Right hindlimb (tissue), 1 donor: ENCODE measurements around the gene GMCL2.

Experiments used
- DNase-seq: peaks from one replicate; pipeline ENCODE4 v3.0.0-alpha.2; 2018

Gene GMCL2

DNA sequence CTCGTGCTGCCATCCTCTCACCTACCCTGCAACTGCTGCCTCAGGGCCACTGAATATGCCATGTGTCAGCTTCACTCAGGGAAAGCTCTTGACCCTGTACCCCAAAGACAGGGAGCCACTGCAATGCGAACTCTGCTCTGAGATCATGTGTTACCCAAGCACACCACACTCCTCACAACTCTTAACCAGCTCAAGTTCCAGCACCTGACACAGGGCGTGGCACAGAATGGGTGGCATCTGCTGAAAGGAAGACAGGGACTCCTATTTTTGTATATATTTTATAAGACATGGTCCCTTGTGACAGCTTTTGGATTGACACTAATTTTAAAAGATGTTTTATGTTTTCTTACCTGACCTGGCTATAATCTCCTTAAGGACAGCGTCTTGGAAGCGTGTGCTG lies 34.7 kb upstream of the GMCL2 start:
- no peak for DNase-seq

DNA sequence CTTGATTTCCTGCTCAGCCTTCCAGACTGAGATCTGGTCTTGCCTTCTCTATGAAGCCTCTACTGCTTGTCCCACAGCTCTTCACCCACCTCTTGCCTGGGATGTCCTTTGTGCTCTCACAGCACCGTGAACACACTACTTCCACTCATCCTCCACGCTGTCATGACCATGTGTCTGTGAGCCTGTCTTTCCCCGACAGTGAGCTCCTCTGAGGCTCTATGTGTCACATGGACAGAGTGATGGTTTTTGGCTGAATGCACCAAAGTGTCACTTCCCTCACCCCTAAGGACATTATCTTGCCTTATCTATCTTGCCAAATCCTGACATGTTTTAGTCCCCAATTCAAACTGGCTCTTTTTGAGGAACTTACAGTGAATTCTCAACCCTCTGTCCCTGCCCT lies 34.1 kb upstream of the GMCL2 start:
- DNase-seq = no peak

DNA sequence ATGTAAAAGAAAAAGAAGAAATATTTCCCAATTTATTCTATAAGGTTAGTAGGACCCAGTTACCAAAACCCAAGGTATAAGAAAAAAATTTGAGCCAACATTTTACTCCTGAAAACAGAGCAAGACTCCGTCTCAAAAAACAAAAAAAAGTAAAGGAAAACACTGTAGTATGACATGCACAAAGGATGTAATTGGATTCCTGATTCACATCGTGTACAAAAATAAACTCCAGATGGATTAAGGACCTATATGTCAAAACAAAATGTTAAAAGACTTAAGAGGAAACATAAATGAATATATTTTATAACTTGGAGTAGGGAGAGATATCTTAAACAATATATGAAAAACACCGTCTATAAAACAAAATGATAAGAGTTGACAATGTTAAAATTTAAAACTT lies 31.7 kb upstream of the GMCL2 start:
- DNase-seq = no peak

DNA sequence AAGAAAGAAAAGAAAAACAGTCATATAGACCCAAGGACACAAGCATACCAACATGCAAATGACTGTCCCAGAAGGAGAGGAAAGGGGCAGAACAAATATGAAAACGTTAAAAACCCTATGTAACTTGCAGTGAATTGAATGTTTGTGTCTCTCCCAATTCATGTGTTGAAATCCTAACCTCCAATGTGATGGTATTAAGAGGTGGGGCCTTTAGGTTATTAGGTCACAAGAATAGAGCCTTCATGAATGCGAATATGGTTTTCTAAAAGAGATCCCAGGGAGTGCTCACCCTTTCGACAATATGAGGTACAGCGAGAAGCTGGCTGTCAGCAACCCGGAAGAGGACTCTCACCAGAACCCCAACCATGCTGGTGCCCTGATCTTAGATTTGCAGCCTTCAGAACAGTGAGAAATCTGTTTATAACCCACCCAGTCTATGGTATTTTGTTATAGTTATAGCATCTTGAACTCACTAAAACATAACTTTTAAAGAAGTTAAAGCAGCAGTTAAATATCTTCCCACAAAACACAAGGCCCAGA lies 31.1 kb upstream of the GMCL2 start:
- no peak for DNase-seq

DNA sequence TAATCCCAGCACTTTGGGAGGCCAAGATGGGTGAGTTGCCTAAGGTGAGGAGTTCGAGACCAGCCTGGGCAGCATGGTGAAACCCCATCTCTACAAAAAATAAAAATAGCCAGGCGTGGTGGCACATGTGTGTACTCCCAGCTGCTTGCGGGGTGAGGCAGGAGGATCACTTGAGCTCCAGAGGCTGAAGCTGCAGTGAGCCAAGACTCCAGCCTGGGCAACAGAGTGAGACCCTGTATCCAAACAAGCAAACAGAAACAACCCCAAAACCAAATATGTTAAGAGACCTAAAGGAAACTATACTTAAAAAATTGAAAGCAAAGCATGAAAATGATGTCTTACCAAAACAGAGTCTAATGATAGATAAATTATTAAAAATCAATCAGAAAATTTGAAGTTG lies 29.6 kb upstream of the GMCL2 start:
- no peak for DNase-seq

DNA sequence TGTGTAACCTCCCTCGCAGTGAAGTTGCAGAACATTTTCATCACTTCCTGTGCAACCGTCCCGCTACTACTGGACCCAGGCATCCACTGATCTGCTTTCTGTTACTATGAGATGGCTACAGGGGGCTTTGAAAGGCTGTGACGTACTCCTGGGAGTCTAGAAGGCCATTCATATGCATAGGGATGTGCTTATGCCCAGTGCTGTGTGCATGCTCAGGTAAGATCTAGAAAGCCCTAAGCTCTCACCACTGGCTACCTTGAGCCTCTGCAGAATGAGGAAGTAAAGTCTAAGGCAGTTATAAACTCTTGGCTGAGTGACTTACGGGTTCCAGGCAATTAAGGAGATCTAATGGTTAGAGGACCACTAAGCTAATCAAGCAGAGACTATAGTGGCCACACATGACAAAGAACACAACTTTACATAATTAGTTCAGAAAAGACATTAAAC lies 28.9 kb upstream of the GMCL2 start:
- DNase-seq = no peak

DNA sequence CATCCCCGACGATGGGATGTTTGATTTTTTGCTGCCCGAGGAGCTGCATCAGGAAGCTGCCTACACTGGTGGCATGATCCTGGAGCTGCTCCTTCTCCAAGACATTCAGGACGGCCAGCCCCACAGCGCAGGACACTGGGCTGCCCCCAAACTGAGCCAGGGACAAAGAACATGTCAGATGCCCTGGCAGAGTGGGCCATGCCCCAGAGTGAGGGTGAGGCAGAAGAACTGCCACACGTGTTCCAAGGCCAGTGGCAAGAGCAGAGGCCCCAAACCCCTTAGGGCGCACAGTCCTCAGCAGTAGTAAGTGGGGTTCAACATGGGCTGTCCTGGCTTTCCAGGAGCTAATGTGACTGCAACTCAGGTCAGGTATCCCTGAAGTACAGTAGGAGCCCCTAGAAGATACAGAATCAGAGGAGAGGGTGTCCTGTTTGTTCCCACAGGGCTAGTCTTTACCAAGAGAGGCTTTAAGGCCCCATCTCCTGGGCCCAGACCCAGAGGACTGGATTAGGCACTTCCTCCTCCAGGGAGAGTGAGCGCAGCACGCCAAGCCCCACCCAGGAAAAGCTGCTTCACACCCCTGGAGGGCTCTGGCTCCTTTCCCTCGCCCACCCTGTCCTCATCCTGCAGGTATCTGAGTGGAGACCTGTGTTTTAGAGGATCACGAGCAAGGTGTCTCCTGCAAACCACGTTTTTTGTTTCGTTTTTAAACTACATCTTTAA lies 28.3 kb upstream of the GMCL2 start:
- no peak for DNase-seq

DNA sequence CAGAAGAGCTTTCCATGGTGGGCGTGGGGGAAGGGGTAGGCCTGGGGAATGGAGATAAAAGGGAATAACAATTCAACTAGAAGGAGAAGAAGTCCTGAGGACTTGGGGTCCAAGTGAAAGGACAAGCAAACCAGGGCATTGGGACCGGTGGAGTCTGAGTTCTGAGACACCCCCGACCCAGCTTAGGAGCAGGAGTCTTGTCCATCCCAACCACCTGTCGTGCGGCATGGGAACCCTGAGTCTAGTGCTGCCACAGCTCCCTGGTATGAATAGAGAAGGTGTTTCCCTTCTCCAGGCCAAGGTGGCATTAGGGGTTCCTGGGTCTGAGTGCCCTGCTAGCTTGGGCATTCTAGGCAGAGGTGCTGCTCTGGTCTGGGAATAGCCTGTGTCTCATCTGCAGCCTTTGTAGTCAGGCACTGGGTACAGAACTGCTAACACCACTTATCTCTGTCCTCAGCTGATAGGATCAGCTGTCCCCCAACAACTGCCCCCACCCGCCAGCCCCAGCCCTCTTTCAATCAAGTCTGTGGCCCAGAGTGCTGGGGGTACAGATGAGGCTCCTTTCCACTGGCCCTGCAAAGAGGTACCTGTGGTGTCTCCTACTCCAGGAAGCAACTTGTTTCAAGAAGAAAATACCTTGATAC lies 27.1 kb upstream of the GMCL2 start:
- no peak for DNase-seq

DNA sequence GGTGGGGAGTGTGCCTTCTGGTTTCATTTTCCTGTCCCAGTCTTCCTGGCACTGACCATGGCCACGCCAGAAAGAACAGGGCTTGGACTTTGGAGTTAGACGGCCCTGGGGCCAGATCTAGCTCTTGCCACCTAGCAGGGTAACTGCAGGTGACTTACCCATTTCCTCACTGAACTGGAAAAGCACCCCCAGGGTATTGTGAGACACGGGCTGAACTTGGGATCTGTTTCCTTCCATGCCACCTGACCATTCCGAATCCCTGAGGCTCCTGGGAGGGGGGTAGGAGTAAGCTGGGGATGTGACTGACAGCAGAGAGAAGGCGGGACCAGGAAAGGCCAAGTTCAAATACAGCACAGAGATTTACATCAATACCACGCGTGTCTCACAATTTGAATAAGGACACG lies 26.6 kb upstream of the GMCL2 start:
- no peak for DNase-seq

DNA sequence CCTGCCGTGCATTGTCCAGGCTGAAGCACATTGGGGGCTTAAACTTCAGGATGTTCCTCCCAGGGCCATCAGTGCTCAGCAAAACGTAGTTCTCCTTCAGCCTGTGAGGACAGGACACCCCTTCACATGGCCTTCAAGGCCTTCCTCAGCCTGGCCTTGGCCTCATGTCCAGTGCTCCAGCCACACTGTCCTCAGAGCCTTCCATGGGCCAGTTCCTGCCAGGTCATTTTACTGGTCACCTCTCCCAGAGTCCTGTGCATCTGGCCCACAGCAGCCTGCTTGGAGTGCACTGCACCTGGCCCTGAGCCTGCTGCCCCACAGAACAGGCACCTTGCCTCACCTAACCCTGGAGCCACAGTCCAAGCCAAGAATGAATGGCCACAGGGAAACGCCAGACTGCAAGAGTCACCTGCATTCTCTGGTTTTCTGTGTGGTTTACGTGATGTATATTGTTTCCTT lies 25.9 kb upstream of the GMCL2 start:
- DNase-seq = no peak

DNA sequence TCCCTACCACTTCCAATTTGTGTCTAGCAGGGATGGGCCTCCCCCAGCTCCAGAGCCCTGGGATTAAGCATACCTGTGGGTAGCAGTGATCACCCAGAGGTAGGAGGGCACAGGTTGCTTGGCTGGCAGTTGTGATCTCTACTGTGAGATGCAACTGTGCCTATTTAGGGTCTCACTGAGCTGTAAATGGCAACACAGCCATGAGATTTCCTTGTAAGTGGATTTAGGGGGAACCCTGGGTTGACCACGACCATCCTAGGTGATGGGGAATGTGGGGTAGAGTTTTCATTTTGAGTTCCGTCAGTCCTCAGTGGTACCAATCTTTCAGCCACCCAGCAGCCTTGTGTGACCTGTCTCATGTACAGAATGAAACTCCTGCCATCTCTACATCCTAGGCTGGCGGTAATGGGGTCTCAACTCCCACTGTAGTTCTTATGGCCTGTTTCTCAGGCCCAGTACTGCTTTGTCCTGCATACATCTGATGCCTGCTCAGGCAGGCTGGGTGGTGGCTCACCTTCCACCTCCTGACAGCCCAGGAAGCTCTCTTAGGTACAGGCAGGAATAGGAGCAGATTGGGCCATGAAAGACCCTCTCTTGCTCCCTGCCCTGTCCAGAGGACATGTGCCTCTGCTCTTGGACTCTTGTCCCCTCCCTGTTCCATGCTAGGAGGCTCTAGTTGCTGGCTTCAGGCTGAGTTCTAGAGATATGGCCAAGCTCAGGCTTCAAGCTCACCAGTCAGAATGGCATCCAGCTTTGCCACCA lies 25.3 kb upstream of the GMCL2 start:
- no peak for DNase-seq

DNA sequence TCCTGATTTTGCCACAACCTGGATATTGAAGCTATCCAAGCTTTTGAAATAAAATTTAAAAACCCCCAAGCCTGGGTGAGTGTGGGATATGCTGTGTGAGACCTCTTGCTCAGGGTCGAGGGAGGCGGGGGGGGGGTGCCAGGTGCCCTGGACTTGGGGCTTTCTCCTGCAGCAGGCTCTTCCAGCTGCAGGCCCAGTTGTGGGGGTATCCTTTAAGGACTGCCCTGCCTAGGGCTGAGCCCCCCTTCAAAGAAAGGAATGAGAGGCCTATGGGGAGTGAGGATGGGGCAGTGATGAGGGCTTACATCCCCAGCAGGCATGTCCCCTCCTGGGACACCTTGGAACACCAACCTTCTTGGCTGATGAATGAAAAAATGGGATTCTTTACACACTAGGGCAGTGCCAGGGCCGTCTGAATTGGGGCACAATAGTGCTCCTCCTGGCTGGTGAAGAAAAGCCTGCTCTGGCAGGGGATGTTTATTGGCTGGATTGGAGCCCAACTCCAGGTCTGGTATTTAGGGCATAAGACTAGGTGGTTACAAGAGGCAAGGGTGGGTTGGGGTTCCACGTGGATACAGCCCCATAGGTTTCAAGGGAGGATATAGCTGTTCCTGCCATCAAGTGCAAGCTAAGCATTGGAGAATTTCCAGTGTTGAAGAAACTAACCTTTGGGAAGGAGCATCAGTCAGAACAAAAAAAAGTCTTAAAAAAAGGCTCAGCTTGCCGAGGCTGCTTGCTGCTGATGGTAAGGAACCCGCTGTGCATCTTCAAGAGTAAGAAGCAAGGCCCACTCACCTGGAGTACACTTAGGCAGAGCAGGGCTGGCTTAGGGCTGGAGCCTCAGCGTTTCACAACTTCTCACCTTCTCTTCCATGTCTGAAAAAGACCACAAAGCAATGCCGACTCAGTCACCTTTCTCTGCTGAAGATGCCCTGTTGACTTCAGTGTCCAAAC lies 24.2 kb upstream of the GMCL2 start:
- no peak for DNase-seq

DNA sequence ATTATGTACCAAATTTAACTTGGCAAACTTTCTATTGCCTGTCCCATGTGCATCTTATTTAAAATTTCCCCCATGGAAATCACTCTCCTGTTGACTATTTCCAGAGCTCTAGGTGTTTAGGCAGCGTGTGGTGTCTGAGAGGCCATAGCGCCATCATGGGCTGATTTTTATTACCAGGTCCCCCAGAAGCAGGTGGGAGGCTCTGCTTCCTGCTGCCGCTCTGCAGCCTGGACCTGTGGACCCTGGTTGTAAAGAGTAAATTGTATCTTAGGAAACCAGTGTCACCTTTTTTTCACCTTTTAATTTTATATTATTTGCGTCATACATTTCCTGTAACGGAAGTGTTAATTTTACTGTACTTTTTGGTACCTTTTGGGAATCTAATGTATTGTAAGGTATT lies 23.5 kb upstream of the GMCL2 start:
- DNase-seq = no peak

DNA sequence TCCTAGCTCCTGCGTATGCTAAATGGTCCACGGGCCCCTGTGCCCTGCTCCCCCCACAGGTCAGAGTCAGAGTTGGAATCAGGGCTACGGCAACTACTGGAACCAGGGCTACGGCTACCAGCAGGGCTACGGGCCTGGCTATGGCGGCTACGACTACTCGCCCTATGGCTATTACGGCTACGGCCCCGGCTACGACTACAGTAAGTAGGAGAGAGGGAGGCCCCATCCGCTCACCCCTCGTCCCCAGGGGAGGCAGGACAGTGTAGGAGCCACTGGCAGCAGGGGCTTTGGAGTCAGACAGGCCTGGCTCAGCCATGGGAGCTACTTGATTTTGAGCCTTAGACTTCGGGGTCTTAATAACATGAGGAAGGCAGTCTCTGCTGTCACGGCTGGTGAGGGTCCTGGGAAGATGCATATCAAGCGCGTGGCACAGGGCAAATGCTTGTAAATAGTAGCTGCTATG lies 22.9 kb upstream of the GMCL2 start:
- no peak for DNase-seq

DNA sequence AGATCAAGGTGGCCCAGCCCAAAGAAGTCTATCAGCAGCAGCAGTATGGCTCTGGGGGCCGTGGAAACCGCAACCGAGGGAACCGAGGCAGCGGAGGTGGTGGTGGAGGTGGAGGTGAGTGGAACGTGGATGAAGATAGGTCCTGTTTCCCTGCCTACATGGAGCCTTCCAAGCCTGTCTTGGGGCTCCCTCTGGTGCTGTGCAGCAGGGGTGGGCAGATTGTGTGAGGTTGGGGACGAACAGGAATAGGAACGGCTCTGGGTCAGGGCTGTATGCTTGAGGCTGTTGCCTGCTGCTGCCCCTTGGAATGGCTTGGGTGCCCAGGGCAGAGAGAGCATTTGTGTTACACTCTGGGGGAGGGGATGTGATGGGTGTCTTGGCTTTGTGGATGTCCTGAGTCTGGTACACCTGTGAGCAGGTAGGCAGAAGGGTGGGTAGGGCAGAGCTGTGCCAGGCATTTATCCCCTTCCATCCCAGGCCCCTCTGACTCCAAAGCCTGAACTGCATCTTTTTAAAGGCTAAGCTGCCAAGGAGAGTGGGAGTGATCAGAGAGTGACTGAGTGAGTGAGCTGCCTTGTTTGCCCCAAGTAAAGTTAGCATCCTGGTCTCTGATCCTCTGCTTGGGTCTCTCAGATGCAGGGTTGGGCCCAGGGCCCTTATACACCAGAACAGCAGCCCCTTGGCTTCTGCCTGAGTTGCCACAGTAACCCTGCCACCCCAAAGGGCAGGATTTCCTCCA lies 22.3 kb upstream of the GMCL2 start:
- DNase-seq = no peak

DNA sequence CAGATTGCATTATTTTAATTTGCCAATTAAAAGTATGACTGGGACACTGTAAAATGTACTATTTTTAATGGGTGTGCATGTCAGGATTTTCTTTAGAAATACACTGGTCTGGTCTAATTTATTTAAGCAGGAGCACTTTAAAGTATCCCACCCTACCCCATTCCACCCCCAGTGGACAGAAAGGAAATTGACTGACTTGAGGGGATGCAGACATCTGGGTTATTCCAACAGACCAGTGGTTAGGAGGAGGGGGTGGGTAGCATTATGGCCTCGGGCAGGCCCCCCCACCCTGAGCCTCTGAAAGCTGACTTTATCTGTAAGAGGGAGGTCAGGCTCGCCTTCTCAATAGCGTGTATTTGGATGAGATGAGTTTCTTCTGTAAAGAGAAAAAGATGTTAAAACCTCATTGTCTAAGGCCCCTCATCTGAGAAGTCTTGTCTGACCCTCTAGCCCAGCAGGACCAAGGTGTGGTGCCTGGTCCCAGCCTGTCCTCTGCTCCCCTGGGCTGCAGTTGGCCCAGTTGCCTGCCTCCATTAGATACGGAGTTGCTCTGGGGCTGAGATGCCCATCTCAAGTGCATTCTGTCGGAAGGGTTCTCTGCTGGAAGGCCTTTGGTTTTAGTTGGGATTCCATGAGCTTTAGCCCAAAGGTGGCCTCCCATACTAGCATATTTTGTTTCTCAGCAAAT lies 21.5 kb upstream of the GMCL2 start:
- no peak for DNase-seq

DNA sequence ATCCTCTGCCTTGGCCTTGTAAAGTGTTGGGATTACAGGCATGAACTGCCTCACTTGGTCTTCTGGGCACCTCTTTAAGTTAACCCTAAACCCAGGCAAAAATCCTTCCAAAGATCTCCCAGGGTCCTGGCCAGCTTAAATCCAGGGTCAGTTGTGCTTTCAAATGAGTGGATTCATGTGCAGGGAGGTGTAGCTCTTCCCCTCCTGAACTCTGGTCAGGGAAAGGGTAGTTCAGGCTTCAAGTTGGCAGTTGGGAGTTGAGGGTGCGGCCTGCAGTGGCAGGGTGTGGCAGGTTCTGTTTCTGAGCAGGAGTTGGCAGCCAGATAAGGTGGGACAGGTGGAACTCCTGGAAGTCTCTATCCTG lies 20.7 kb upstream of the GMCL2 start:
- DNase-seq = no peak

DNA sequence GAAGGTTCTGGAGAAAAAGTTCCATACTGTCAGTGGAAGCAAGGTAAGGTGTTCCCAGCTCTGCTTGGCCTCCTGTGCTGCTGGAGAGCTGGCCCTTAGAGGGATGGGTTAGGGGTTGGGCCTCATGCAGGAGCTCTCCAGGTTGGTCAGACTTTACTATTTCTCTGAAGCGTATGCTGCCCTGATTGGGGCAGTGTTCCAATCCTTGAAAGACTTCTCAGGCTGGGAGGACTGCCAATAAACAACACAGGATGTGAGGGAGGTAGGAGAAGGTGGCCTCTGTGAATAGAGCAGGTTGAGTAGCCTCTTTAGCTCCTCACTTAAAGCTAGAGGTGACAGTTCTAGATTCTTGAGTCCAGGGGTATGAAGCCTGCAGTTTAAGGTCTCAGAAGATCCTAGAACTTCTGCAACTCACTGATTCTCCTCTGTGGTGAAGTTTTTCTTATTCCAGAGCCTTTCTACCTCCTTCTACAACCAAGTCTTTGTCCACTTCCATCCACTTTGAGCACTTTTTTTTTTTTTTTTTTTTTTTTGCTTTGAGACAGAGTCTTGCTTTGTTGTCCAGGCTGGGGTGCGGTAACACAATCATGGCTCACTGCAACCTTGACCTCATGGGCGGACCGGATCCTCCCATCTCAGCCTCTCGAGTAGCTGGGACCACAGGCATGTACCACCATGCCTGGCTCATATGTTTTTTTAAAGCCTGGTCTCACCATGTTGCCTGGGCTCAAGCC lies 20.2 kb upstream of the GMCL2 start:
- no peak for DNase-seq

DNA sequence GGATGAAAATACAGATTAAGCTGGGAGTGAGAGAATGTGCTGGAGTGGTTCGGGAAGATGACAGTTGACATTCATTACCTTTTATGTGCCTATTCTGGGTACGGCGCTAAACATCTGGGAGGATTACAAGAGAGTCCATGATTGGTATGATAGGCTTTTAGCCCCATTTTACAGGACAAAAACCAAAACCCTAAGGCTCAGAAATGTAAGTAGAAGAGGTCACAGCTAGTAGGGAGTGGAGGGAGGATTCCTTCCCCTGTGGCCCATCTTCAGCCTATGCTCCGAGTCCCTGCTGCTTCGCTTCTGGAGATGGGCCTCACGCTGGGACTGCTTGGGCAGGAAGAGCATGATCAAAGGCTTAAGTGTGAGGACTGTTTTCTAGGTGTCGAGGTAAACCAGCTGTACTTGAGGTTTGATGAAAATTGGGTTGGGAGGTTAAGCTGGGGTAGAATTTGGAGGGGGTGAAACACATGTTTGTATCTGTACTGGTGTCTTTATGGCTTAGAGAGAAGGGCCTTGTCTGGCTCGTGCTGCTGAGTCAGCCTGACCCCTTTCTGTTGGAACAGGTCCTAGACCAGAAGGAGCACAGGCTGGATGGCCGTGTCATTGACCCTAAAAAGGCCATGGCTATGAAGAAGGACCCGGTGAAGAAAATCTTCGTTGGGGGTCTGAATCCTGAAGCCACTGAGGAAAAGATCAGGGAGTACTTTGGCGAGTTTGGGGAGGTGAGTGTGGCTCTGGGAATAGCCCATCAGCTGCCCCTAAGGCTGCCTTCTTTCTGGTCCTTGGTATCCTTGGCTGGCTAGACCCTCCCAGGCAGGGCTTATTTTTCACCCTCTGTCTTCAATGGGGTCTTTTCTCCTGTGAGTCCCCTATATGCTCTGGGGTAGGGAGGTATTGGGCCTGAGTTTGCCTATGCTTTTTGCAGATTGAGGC lies 19.3 kb upstream of the GMCL2 start:
- DNase-seq = no peak
